Liver (tissue), 3 donors: Measurements from ENCODE around the gene ASB13.

Experiments
- JUND ChIP-seq, 2 donors: IDR thresholded peaks; 2 replicates each; pipeline ENCODE4 v1.6.1; 2016; ENCODE audit warnings: antibody characterized with exemption in 2 of 2
- SP1 ChIP-seq: IDR thresholded peaks from 2 replicates; pipeline ENCODE4 v1.6.1; 2018; ENCODE audit warnings: antibody characterized with exemption, mild to moderate bottlenecking
- YY1 ChIP-seq: IDR thresholded peaks from 2 replicates; pipeline ENCODE4 v1.6.1; 2016; ENCODE audit warnings: antibody characterized with exemption, mild to moderate bottlenecking
- TF ChIP-seq, protein P1 (sequence below): fragments of 150-350 bp; IDR thresholded peaks from 2 replicates; pipeline ENCODE4 v1.5.1; 2017; ENCODE audit warnings: improper control_type of control experiment, low read depth, low read length; ENCODE audit not compliant: missing input control
- TF ChIP-seq, protein P2 (sequence below): IDR thresholded peaks from 2 replicates; pipeline ENCODE4 v1.6.1; 2016; ENCODE audit warnings: antibody characterized with exemption
- TF ChIP-seq, protein P3 (sequence below): IDR thresholded peaks from 2 replicates; pipeline ENCODE4 v1.6.1; 2016; ENCODE audit warnings: antibody characterized with exemption
- donor health status: healthy.
- donor health status: healthy.

DNA sequence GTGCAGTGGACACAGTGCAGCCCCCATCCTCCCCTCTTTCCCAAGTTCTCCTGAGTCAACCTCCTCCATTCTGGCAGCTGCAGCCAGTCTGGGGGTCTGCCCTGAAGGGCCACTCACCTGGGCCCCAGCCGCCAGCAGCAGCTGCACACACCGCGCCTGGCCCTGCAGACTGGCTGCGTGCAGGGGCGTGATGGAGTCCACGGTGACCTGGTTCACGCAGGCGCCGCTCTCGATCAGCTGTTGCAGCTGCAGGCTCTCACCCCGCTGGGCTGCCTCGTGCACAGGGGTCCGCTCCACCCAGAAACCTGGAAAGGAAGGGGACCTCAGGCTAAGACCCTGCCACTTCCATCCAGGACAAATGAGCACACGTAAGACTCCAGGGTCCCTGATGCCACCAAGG, 13.6 kb downstream of the ASB13 start:
- TF ChIP-seq, protein P1, sequence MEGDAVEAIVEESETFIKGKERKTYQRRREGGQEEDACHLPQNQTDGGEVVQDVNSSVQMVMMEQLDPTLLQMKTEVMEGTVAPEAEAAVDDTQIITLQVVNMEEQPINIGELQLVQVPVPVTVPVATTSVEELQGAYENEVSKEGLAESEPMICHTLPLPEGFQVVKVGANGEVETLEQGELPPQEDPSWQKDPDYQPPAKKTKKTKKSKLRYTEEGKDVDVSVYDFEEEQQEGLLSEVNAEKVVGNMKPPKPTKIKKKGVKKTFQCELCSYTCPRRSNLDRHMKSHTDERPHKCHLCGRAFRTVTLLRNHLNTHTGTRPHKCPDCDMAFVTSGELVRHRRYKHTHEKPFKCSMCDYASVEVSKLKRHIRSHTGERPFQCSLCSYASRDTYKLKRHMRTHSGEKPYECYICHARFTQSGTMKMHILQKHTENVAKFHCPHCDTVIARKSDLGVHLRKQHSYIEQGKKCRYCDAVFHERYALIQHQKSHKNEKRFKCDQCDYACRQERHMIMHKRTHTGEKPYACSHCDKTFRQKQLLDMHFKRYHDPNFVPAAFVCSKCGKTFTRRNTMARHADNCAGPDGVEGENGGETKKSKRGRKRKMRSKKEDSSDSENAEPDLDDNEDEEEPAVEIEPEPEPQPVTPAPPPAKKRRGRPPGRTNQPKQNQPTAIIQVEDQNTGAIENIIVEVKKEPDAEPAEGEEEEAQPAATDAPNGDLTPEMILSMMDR, result no peak
- TF ChIP-seq, protein P2, sequence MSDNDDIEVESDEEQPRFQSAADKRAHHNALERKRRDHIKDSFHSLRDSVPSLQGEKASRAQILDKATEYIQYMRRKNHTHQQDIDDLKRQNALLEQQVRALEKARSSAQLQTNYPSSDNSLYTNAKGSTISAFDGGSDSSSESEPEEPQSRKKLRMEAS, result no peak
- TF ChIP-seq SP1 (no peak), JUND (IDR thresholded peaks at IDR 0.05) (no peak), YY1 (no peak)
- TF ChIP-seq, protein P3, sequence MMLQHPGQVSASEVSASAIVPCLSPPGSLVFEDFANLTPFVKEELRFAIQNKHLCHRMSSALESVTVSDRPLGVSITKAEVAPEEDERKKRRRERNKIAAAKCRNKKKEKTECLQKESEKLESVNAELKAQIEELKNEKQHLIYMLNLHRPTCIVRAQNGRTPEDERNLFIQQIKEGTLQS, result no peak
